ENCODE measurements around the gene RAB3B. TPM values are rescaled to one million over a fixed set of nuclear protein-coding genes. Genes with fewer than 3 reads are reported as not detected.

Gene RAB3B
- polyA plus RNA-seq, 3 donors: under 0.01 TPM; not detected in 2

DNA sequence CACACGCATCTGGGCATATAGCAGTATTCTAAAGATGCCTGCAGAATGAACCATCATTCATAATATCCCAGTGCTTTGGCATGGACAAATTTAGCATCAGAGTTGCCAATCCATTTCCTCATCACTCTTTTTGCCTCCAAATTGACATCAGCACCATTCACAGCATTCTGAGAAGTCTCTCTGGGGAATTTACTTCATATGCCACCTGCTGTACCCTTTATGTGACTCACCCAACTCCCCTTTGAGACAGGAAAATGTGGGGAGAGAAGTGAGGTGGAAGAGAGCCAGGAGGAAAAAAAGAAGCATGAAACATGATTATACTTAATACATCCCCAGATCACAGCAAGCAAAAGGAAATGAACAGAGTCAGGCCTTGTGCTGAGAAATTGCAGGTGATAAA lies 37.4 kb downstream of the RAB3B start:
- WGBS (ENCODE audit: insufficient coverage): 100% methylated on average over 1 of the region's 1 CpG

DNA sequence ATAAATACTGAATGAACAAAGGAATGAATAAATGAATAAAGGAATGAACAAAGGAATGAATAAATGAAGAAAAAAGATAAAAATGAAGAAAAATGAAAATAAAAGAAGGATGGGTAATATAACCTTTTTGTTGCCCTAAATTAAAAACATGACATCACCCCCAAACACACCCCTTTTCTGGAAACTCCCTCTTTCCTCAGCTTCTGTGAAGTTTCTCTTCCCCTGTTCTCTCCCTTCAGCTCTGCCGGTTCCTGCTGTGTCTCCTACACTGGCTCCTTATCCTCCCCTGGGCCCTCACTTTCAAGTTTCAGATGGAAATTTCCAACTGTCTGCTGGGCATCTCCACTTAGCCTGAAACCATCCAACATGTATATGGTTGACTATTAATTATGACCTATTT lies 37.9 kb downstream of the RAB3B start:
- Mint-ChIP-seq H3K9me3 (peaks cover 4 to 13% (median 8%) of the 10 kb centered on the region in 7 donors), H3K27me3 (ENCODE audit: low read depth in 3 of 3) (peaks cover 4 to 27% (median 16%) of the 10 kb centered on the region in 3 donors), H3K4me1 (no peaks in the 10 kb centered on the region), H3K27ac (no peak overlapping the region), H3K4me3 (no peak overlapping the region), H3K36me3 (no peaks in the 10 kb centered on the region)
- Histone ChIP-seq H3K9ac (ENCODE audit: insufficient read depth, low read length, poor library complexity, severe bottlenecking) (no peak overlapping the region), H3K79me2 (ENCODE audit: insufficient read depth, low read length) (no peaks in the 10 kb centered on the region), H3K9me3 (replicated peaks in 1 of 2; ENCODE audit: control insufficient read depth in 1 of 2, insufficient read depth in 1 of 2, low read length in 2 of 2) (peaks cover 0 to 10% of the 10 kb centered on the region in 2 donors), H3K27me3 (ENCODE audit: control insufficient read depth in 2 of 2, insufficient read depth in 2 of 2, low read length in 2 of 2) (no peaks in the 10 kb centered on the region), H2AFZ (ENCODE audit: insufficient read depth, low read depth, low read length, poor library complexity, severe bottlenecking) (no peak overlapping the region), H3K27ac (ENCODE audit: low read depth in 1 of 2, low read length in 2 of 2) (no peak overlapping the region), H3K4me1 (ENCODE audit: control insufficient read depth in 1 of 2, insufficient read depth in 2 of 2, low read length in 2 of 2) (no peaks in the 10 kb centered on the region), H3K4me3 (replicated peaks in 1 of 3; ENCODE audit: low read depth in 2 of 3, low read length in 3 of 3) (no peak overlapping the region), H3K36me3 (replicated peaks in 1 of 2; ENCODE audit: control insufficient read depth in 1 of 2, insufficient read depth in 2 of 2, low read length in 2 of 2) (no peaks in the 10 kb centered on the region), H3K4me2 (replicated peaks; ENCODE audit: extremely low read depth, low read length, poor library complexity, severe bottlenecking) (no peak overlapping the region), H4K20me1 (ENCODE audit: insufficient read depth, low read length) (no peaks in the 10 kb centered on the region)
- DNase-seq: no peak
- WGBS (ENCODE audit: insufficient coverage): 83% methylated on average over 1 of the region's 1 CpG
- intact Hi-C loops (cut with micrococcal nuclease): no loop called here
- TF ChIP-seq, protein P1, sequence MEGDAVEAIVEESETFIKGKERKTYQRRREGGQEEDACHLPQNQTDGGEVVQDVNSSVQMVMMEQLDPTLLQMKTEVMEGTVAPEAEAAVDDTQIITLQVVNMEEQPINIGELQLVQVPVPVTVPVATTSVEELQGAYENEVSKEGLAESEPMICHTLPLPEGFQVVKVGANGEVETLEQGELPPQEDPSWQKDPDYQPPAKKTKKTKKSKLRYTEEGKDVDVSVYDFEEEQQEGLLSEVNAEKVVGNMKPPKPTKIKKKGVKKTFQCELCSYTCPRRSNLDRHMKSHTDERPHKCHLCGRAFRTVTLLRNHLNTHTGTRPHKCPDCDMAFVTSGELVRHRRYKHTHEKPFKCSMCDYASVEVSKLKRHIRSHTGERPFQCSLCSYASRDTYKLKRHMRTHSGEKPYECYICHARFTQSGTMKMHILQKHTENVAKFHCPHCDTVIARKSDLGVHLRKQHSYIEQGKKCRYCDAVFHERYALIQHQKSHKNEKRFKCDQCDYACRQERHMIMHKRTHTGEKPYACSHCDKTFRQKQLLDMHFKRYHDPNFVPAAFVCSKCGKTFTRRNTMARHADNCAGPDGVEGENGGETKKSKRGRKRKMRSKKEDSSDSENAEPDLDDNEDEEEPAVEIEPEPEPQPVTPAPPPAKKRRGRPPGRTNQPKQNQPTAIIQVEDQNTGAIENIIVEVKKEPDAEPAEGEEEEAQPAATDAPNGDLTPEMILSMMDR (IDR thresholded peaks at IDR 0.05): no peak

More for the DNA sequence above, 37.4 kb downstream of the RAB3B start:
- H3K9me3 Mint-ChIP-seq: peaks cover 4 to 13% (median 8%) of the 10 kb centered on the region in 7 donors
- no peak overlapping the region for H3K4me3 Mint-ChIP-seq
- H3K36me3 Mint-ChIP-seq: no peaks in the 10 kb centered on the region
- DNase-seq: no peak
- H3K27me3 Mint-ChIP-seq (ENCODE audit: low read depth in 3 of 3): peaks cover 4 to 26% (median 13%) of the 10 kb centered on the region in 3 donors
- H3K4me1 Mint-ChIP-seq: no peaks in the 10 kb centered on the region
- Histone ChIP-seq H3K9me3 (replicated peaks in 1 of 2; ENCODE audit: control insufficient read depth in 1 of 2, insufficient read depth in 1 of 2, low read length in 2 of 2) (peaks cover 0 to 10% of the 10 kb centered on the region in 2 donors), H3K4me1 (ENCODE audit: control insufficient read depth in 1 of 2, insufficient read depth in 2 of 2, low read length in 2 of 2) (no peaks in the 10 kb centered on the region), H3K4me2 (replicated peaks; ENCODE audit: extremely low read depth, low read length, poor library complexity, severe bottlenecking) (no peak overlapping the region), H3K79me2 (ENCODE audit: insufficient read depth, low read length) (no peaks in the 10 kb centered on the region), H2AFZ (ENCODE audit: insufficient read depth, low read depth, low read length, poor library complexity, severe bottlenecking) (no peak overlapping the region), H4K20me1 (ENCODE audit: insufficient read depth, low read length) (no peaks in the 10 kb centered on the region), H3K4me3 (replicated peaks in 1 of 3; ENCODE audit: low read depth in 2 of 3, low read length in 3 of 3) (no peak overlapping the region), H3K27ac (ENCODE audit: low read depth in 1 of 2, low read length in 2 of 2) (no peak overlapping the region), H3K9ac (ENCODE audit: insufficient read depth, low read length, poor library complexity, severe bottlenecking) (no peak overlapping the region), H3K27me3 (ENCODE audit: control insufficient read depth in 2 of 2, insufficient read depth in 2 of 2, low read length in 2 of 2) (no peaks in the 10 kb centered on the region), H3K36me3 (replicated peaks in 1 of 2; ENCODE audit: control insufficient read depth in 1 of 2, insufficient read depth in 2 of 2, low read length in 2 of 2) (no peaks in the 10 kb centered on the region)
- intact Hi-C loops (cut with micrococcal nuclease): no loop called here
- TF ChIP-seq, protein P1 (IDR thresholded peaks at IDR 0.05): no peak
- no peak overlapping the region for H3K27ac Mint-ChIP-seq

Data from CD14-positive monocyte (primary cell).